SK-N-SH (cell line): ENCODE results near the gene OR52E5. TPM values are rescaled to one million over a fixed set of nuclear protein-coding genes. Genes with fewer than 3 reads are reported as not detected.

Experiments
- CTCF ChIA-PET: fragments of 300-600, 350-600 bp; formaldehyde crosslinking; extraction: SDS; loops from one replicate; lab custom pipeline; 2021; lab: Yijun Ruan, JAX
- POLR2A ChIA-PET: fragments of 350-600 bp; sonication (Branson Sonifier 250); formaldehyde crosslinking; extraction: SDS; loops from one replicate; lab custom pipeline; 2020; ENCODE audit warnings: antibody characterized with exemption, inconsistent platforms; lab: Yijun Ruan, JAX
- DNase-seq: peaks from one replicate; pipeline ENCODE4 v3.0.0; 2012
- H2AFZ ChIP-seq: fragments of 200-600 bp; sonication (generic); 2 replicates; pipeline ENCODE4 v1.8.1; 2016; ENCODE audit warnings: antibody characterized with exemption, mild to moderate bottlenecking, low read depth
- H3F3A ChIP-seq: fragments of 200-600 bp; sonication (generic); replicated peaks from 2 replicates; pipeline ENCODE3; 2016; ENCODE audit warnings: antibody characterized with exemption, mild to moderate bottlenecking; ENCODE audit not compliant: insufficient read depth
- H3K27ac ChIP-seq, 2 experiments: fragments of 200-500 bp in 1 of 2; fragments of 200-600 bp in 1 of 2; sonication (Bioruptor generic) in 1 of 2; sonication (generic), shearing (Covaris generic) in 1 of 2; 2 replicates each; pipeline versions ENCODE4 v1.5.1 to v1.6.1; 2014 to 2016; ENCODE audit warnings: low read depth in 2 of 2, inconsistent platforms in 1 of 2, low read length in 1 of 2, mild to moderate bottlenecking in 1 of 2, mixed read lengths in 1 of 2
- H3K27me3 ChIP-seq: fragments of 200-600 bp; sonication (generic), shearing (Covaris generic); 2 replicates; pipeline ENCODE4 v1.6.1; 2016; ENCODE audit warnings: mixed run types; ENCODE audit not compliant: insufficient read depth
- H3K36me3 ChIP-seq, 2 experiments: fragments of 200-500 bp in 1 of 2; fragments of 200-600 bp in 1 of 2; sonication (Bioruptor generic) in 1 of 2; sonication (generic) in 1 of 2; replicated peaks in 1 of 2; 2 replicates each; pipeline versions ENCODE3 to v1.5.1; 2014 to 2016; ENCODE audit warnings: low read length in 1 of 2, mild to moderate bottlenecking in 1 of 2; ENCODE audit not compliant: insufficient read depth in 2 of 2, control insufficient read depth in 1 of 2
- H3K4me1 ChIP-seq, 2 experiments: fragments of 200-500 bp in 1 of 2; fragments of 200-600 bp in 1 of 2; sonication (Bioruptor generic) in 1 of 2; sonication (generic), shearing (Covaris generic) in 1 of 2; 2 replicates each; pipeline versions ENCODE4 v1.5.1 to v1.6.1; 2014 to 2016; ENCODE audit warnings: low read depth in 1 of 2, low read length in 1 of 2, mixed run types in 1 of 2; ENCODE audit not compliant: insufficient read depth in 2 of 2, control insufficient read depth in 1 of 2
- H3K4me2 ChIP-seq: fragments of 200-600 bp; sonication (generic), shearing (Covaris generic); 2 replicates; pipeline ENCODE4 v1.6.1; 2017; ENCODE audit warnings: mixed run types
- H3K4me3 ChIP-seq, 2 experiments: fragments of 200-500 bp in 1 of 2; fragments of 200-600 bp in 1 of 2; sonication (Bioruptor generic) in 1 of 2; sonication (generic), shearing (Covaris generic) in 1 of 2; 2 replicates each; pipeline versions ENCODE4 v1.5.1 to v1.8.1; 2014 to 2016; ENCODE audit warnings: low read depth in 2 of 2, inconsistent platforms in 1 of 2, low read length in 1 of 2, mild to moderate bottlenecking in 1 of 2, mixed read lengths in 1 of 2, moderate library complexity in 1 of 2
- H3K79me2 ChIP-seq: fragments of 200-600 bp; sonication (generic); 2 replicates; pipeline ENCODE4 v1.8.1; 2017; ENCODE audit warnings: mild to moderate bottlenecking; ENCODE audit not compliant: insufficient read depth
- H3K9ac ChIP-seq: fragments of 200-600 bp; sonication (generic); 2 replicates; pipeline ENCODE4 v1.6.1; 2017; ENCODE audit warnings: mixed run types
- H3K9me2 ChIP-seq: fragments of 200-600 bp; sonication (generic); 2 replicates; pipeline ENCODE4 v1.6.1; 2017; ENCODE audit warnings: mixed run types
- H3K9me3 ChIP-seq: fragments of 200-600 bp; sonication (generic); 2 replicates; pipeline ENCODE4 v1.6.1; 2017; ENCODE audit warnings: mixed run types, mild to moderate bottlenecking, moderate library complexity
- H4K20me1 ChIP-seq: fragments of 200-600 bp; sonication (generic); 2 replicates; pipeline ENCODE4 v1.6.1; 2017; ENCODE audit warnings: mild to moderate bottlenecking, mixed run types; ENCODE audit not compliant: insufficient read depth
- ELF1 ChIP-seq: IDR thresholded peaks from 2 replicates; pipeline ENCODE4 v1.4.0; 2012
- EP300 ChIP-seq, 2 experiments: IDR thresholded peaks; 2 replicates each; pipeline versions ENCODE4 v1.4.0 to v1.6.1; 2012; ENCODE audit warnings: borderline replicate concordance in 1 of 2, low read depth in 1 of 2, low read length in 1 of 2
- EZH2phosphoT487 ChIP-seq: fragments of 200-600 bp; sonication (generic); IDR thresholded peaks from 2 replicates; pipeline ENCODE4 v1.6.1; 2017; ENCODE audit warnings: low read depth, mixed run types, mild to moderate bottlenecking, antibody characterized with exemption, moderate library complexity, borderline replicate concordance
- FOXJ3 ChIP-seq: sonication (generic); formaldehyde crosslinking; IDR thresholded peaks from 2 replicates; pipeline ENCODE4 v1.5.1; 2020; ENCODE audit warnings: mild to moderate bottlenecking, missing genetic modification reagents
- GABPA ChIP-seq: IDR thresholded peaks from 2 replicates; pipeline ENCODE4 v1.4.0; 2012; ENCODE audit warnings: low read depth, mild to moderate bottlenecking
- GATA2 ChIP-seq: sonication (generic); formaldehyde crosslinking; IDR thresholded peaks from 2 replicates; pipeline ENCODE4 v1.5.0; 2020; ENCODE audit warnings: mild to moderate bottlenecking, missing genetic modification reagents
- MAX ChIP-seq: IDR thresholded peaks from 2 replicates; pipeline ENCODE4 v1.4.0; 2012; ENCODE audit warnings: low read depth
- MXI1 ChIP-seq: IDR thresholded peaks from 2 replicates; pipeline ENCODE4 v1.6.1; 2012; ENCODE audit warnings: mild to moderate bottlenecking, low read depth, low read length, improper control_type of control experiment
- PBX3 ChIP-seq: IDR thresholded peaks from 2 replicates; pipeline ENCODE4; 2012
- RCOR1 ChIP-seq: fragments of 150-350 bp; IDR thresholded peaks from 2 replicates; pipeline ENCODE4 v1.6.1; 2017; ENCODE audit warnings: antibody characterized with exemption, low read length
- RFX5 ChIP-seq: IDR thresholded peaks from 2 replicates; pipeline ENCODE4 v1.6.1; 2012; ENCODE audit warnings: mild to moderate bottlenecking, improper control_type of control experiment, low read length
- TAF1 ChIP-seq: IDR thresholded peaks from 2 replicates; pipeline ENCODE4 v1.6.1; 2012; ENCODE audit warnings: low read depth, mild to moderate bottlenecking, low read length, moderate library complexity, borderline replicate concordance
- TEAD4 ChIP-seq: IDR thresholded peaks from 2 replicates; pipeline ENCODE4 v1.4.0; 2012; ENCODE audit warnings: mild to moderate bottlenecking, borderline replicate concordance; ENCODE audit not compliant: insufficient read depth
- USF2 ChIP-seq: fragments of 150-350 bp; IDR thresholded peaks from 2 replicates; pipeline ENCODE4 v1.6.1; 2017; ENCODE audit warnings: antibody characterized with exemption, low read length, low read depth, borderline replicate concordance
- WGBS: methylation state at CpG from one replicate; pipeline ENCODE4 v1.1.6; 2017; ENCODE audit warnings: low lambda C conversion rate; 5-methylcytosine and 5-hydroxymethylcytosine counted together
- polyA plus RNA-seq, 3 experiments: library from polyadenylated mRNA; depleted of rRNA; stranded (reverse); fragments of >200 nt; gene quantifications; 2 replicates each; pipeline ENCODE4 v1.2.3, GENCODE V29; 2012
- TF ChIP-seq, protein P1 (sequence below): IDR thresholded peaks from 2 replicates; pipeline ENCODE4 v1.4.0; 2012; ENCODE audit warnings: low read depth, borderline replicate concordance
- TF ChIP-seq, protein P2 (sequence below): IDR thresholded peaks from 2 replicates; pipeline ENCODE4 v1.6.1; 2012; ENCODE audit warnings: mild to moderate bottlenecking, low read depth, low read length, moderate library complexity
- TF ChIP-seq, protein P3 (sequence below): fragments of 150-350 bp; IDR thresholded peaks from 2 replicates; pipeline ENCODE4 v1.6.1; 2016; ENCODE audit warnings: mild to moderate bottlenecking, low read depth, low read length

The OR52E5 gene
- polyA plus RNA-seq, 1 of the 3 experiments (the other 2 are of a cell fraction): not detected

GRCh38 chr11:5930614-5931013 lies 37.6 kb downstream of the OR52E5 start:
- Histone ChIP-seq H3K36me3 (no peaks in the 10 kb centered on the region), H3F3A (no peaks in the 10 kb centered on the region), H2AFZ (no peak overlapping the region), H3K4me1 (no peaks in the 10 kb centered on the region), H3K4me2 (no peak overlapping the region), H3K27me3 (peaks cover 41% of the 10 kb centered on the region), H3K27ac (no peak overlapping the region), H3K4me3 (no peak overlapping the region), H3K9me3 (no peaks in the 10 kb centered on the region), H4K20me1 (no peaks in the 10 kb centered on the region), H3K79me2 (no peaks in the 10 kb centered on the region), H3K9me2 (no peaks in the 10 kb centered on the region), H3K9ac (no peak overlapping the region)
- WGBS: 7% methylated on average over 12 of the region's 19 CpGs
- ChIA-PET CTCF (no interaction called here), POLR2A (no interaction called here)
- DNase-seq: no peak
- TF ChIP-seq PBX3: no peak
- TF ChIP-seq MXI1: no peak
- TF ChIP-seq ELF1: no peak
- TF ChIP-seq RFX5: no peak
- TF ChIP-seq TAF1: no peak
- TF ChIP-seq GABPA: no peak
- TF ChIP-seq TEAD4: no peak
- no peak for TF ChIP-seq EP300 (IDR thresholded peaks at IDR 0.05; ENCODE audit: borderline replicate concordance in 1 of 2, low read depth in 1 of 2, low read length in 1 of 2)
- TF ChIP-seq USF2: no peak
- TF ChIP-seq GATA2 (CRISPR knock-in tag): no peak
- TF ChIP-seq, protein P1, sequence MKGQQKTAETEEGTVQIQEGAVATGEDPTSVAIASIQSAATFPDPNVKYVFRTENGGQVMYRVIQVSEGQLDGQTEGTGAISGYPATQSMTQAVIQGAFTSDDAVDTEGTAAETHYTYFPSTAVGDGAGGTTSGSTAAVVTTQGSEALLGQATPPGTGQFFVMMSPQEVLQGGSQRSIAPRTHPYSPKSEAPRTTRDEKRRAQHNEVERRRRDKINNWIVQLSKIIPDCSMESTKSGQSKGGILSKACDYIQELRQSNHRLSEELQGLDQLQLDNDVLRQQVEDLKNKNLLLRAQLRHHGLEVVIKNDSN: no peak
- no peak for TF ChIP-seq EZH2phosphoT487

GRCh38 chr11:5931061-5931460 lies 38.1 kb downstream of the OR52E5 start:
- Histone ChIP-seq H3K4me2 (no peak overlapping the region), H3K27me3 (peaks cover 41% of the 10 kb centered on the region), H3K4me1 (no peaks in the 10 kb centered on the region), H3F3A (no peaks in the 10 kb centered on the region), H3K9ac (no peak overlapping the region), H4K20me1 (no peaks in the 10 kb centered on the region), H3K79me2 (no peaks in the 10 kb centered on the region), H3K9me2 (no peaks in the 10 kb centered on the region), H3K36me3 (no peaks in the 10 kb centered on the region), H2AFZ (no peak overlapping the region), H3K4me3 (no peak overlapping the region), H3K9me3 (no peaks in the 10 kb centered on the region), H3K27ac (no peak overlapping the region)
- 9% methylated on average over 8 of the region's 8 CpGs for WGBS
- ChIA-PET POLR2A (no interaction called here), CTCF (no interaction called here)
- DNase-seq: no peak
- TF ChIP-seq FOXJ3: no peak
- TF ChIP-seq, protein P2, sequence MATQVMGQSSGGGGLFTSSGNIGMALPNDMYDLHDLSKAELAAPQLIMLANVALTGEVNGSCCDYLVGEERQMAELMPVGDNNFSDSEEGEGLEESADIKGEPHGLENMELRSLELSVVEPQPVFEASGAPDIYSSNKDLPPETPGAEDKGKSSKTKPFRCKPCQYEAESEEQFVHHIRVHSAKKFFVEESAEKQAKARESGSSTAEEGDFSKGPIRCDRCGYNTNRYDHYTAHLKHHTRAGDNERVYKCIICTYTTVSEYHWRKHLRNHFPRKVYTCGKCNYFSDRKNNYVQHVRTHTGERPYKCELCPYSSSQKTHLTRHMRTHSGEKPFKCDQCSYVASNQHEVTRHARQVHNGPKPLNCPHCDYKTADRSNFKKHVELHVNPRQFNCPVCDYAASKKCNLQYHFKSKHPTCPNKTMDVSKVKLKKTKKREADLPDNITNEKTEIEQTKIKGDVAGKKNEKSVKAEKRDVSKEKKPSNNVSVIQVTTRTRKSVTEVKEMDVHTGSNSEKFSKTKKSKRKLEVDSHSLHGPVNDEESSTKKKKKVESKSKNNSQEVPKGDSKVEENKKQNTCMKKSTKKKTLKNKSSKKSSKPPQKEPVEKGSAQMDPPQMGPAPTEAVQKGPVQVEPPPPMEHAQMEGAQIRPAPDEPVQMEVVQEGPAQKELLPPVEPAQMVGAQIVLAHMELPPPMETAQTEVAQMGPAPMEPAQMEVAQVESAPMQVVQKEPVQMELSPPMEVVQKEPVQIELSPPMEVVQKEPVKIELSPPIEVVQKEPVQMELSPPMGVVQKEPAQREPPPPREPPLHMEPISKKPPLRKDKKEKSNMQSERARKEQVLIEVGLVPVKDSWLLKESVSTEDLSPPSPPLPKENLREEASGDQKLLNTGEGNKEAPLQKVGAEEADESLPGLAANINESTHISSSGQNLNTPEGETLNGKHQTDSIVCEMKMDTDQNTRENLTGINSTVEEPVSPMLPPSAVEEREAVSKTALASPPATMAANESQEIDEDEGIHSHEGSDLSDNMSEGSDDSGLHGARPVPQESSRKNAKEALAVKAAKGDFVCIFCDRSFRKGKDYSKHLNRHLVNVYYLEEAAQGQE: no peak
- TF ChIP-seq, protein P3, sequence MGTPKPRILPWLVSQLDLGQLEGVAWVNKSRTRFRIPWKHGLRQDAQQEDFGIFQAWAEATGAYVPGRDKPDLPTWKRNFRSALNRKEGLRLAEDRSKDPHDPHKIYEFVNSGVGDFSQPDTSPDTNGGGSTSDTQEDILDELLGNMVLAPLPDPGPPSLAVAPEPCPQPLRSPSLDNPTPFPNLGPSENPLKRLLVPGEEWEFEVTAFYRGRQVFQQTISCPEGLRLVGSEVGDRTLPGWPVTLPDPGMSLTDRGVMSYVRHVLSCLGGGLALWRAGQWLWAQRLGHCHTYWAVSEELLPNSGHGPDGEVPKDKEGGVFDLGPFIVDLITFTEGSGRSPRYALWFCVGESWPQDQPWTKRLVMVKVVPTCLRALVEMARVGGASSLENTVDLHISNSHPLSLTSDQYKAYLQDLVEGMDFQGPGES: no peak
- TF ChIP-seq MAX: no peak
- TF ChIP-seq RCOR1: no peak
- no peak for TF ChIP-seq EP300 (IDR thresholded peaks at IDR 0.05; ENCODE audit: borderline replicate concordance in 1 of 2, low read depth in 1 of 2, low read length in 1 of 2)
- no peak for TF ChIP-seq USF2
